Activated T-cell treated with anti-CD3 and anti-CD28 coated beads, Interleukin-2, amount 50 U/mL, for 1 hour (primary cell): ENCODE results near the gene SLC41A1.
"Not testable (repeated sequence)": the region's sequence is repeated elsewhere in the genome, so short reads cannot be mapped to it uniquely, and the experiment has no call there.

Source experiments
- DNase-seq: peaks from one replicate; pipeline ENCODE4 v3.0.0-alpha.2; 2020

SLC41A1 gene

GRCh38 chr1:205812878-205813754, at the start of gene SLC41A1:
Gene SLC41A1 (minus strand): TSS chr1:205813198. CDS start chr1:205810441, 2,757 bp downstream.
- peak; percentile 91 for DNase-seq

DNA sequence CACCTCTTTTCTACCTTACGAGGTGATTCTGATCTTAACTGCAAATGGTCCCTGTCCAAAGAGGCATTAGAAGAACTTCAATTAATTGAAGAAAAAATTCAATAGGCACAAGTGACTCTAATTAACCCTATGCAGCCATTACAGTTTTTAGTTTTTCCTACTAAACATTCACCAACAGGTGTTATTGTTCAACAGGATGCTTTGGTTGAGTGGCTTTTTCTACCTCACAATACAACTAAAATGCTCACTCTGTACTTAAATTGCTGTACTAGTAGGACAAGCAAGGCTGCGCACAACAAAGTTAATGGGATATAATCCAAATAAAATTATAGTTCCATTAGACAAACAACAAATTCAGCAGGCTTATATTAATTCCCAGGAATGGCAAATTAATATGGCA, 48.5 kb upstream of the SLC41A1 start:
- no peak for DNase-seq

DNA sequence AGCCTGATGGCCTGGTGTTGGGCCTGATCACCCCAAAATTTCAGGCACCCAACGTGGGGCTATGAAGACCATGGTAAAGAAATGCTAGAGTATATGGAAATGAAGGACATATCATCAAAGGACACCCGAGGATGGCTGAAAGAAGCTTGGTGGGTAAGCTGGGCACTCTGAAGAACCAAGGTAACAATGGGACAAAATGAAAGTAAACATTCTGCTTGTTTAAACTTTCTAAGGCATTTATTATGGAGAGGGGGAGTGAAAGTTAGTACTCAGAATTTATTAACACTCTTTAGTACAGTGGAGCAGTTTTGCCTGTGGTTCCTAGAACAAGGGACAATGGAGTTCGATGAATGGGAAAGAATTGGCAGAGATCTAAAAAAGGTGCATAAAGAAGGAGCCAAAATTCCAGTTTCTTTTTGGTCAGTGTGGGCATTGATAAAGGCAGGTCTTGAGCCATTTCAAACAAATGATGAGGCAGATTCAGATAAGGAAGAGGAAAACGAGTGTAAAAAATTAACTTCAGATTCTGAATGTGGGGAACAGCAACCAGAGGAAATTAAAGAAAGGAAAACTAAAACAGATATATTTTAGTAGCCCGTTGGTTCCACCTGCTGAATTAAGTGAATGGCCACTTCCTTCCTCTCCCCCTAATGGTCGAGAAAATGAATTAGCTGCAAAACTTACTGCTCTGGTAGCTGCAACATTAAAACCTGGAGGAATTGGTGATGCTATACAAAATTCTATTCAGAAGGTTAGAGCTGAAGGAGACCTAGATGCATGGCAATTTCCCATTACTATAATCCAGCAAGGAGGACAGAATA, 45.4 kb upstream of the SLC41A1 start:
- no peak for DNase-seq

- DNase-seq: not testable (repeated sequence)
Observed at GRCh38 chr1:205857501-205857900, 44.5 kb upstream of the SLC41A1 start.

DNA sequence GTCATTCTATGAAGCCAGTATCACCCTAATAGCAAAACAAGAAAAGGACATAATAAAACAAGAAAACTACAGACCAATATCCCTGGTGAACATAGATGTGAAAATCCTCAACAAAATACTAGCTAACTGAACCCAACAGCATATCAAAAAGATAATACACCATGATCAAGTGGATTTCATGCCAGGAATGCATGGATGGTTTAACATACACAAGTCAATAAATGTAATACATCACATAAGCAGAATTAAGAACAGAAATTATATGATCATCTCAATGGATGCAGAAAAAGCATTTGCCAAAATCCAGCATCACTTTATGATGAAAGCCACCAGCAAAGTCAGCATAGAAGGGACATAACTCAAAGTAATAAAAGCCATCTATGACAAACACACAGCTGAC, 43.4 kb upstream of the SLC41A1 start:
- DNase-seq: no peak

- no peak for DNase-seq
Observed at GRCh38 chr1:205852969-205853368, 40.0 kb upstream of the SLC41A1 start.

- no peak for DNase-seq
Observed at GRCh38 chr1:205851993-205852392, 39.0 kb upstream of the SLC41A1 start.

GRCh38 chr1:205849619-205850355, 36.8 kb upstream of the SLC41A1 start, which contains the start of gene PM20D1:
Gene PM20D1 (minus strand): TSS chr1:205850132. CDS start chr1:205850072, 60 bp downstream.
- peak; percentile 78 for DNase-seq

GRCh38 chr1:205843036-205843859, 30.2 kb upstream of the SLC41A1 start:
- no peak for DNase-seq

GRCh38 chr1:205842229-205842628, 29.2 kb upstream of the SLC41A1 start:
- no peak for DNase-seq

DNA sequence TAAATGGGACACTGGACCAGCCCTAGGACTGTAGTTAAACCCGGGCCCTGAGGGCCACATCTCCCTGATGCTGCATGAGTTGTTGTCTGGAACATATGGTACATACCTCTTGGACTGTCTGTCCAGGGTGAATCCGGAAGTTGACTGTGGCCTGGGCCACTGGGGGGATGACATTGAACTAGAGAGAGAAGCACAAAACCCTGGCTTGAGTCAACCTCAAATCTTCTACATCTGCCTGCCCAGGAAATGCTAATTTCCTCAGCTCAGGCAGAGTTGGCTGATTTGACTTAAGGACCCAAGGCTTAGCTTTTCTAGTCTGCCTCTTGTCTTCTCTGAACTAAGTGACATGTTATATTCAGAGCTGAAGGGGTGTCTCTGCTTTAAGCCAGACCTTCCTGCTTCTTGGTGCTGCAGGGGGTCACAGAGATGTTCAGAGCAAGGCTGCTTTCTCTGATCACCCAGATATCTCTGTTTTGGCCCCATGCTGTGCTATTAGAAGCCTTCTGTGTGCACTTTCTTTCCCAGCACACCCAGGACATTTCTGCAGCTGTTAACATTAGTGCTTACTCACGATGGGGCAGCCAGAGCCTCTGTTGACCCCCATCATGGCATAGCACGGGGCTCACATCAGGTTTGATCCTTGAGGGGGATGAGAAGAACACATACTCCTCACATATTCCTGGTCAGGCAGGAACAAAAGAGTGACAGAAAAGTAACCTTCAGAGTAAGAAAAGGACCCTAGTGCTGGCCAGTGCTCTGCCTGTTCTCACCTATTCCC, 27.3 kb upstream of the SLC41A1 start:
- DNase-seq: no peak

- DNase-seq: no peak
Observed at GRCh38 chr1:205837382-205837970, 24.5 kb upstream of the SLC41A1 start.

- DNase-seq: no peak
Observed at GRCh38 chr1:205834751-205835150, 21.8 kb upstream of the SLC41A1 start.

DNA sequence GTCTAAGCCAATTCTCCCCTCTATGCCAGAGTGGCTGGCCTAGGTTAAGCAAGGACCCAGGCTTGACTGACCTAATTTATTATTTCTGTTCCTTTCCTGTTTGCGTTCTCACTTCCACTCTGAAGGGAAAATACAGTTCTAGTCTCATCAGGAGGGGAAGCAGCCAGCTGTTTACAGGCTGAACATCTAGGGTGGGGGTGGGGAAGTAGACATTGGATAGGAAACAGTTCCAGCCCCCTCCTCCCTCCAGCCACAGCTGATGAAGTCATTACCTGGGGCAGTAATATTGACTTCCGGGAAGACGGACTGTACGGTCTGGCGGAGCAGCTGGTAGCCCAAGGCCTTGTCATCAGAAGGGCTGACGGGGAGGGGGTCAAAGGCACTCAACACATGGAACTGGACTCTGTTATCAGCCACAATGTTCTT, 19.3 kb upstream of the SLC41A1 start:
- DNase-seq: no peak

DNA sequence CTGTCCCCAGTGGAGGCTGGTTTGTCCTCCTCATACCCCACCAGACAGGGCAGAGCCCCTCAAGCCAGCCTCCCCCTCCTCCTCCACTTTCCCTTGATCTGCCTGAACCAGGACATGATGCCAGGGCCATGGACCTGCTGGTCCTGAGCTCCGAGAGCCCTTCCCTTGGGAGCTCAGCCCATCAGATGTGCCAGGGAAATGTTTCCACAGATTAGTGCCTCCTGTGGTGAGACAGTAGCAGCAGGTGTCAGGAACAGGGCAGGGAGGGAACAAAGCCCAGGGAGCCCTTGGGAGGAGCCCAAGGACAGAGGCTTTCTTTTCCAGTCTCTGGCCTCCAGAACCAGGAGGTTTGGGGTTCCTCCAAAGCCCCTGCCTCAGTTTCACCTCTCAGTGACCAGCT, 14.6 kb upstream of the SLC41A1 start:
- no peak for DNase-seq

DNA sequence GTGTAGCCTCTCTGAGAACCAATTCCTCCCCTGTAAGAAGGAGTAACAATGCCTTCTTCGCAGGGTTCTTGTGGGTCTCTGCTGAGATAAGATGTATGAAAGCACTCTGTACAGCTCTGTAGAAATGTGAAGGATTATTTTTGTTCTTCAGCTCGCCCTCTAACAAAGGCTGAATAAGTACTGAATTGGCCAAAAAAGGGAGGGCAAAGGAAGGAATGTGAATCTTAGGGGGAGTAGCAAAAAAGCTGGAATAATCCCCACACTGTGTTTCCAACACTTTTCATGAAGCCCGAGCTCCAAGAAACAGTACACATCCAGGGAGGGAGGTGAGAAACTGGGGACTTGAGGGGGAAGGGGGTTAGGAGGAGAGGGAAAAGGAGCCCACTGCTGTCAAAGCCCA, 14.0 kb upstream of the SLC41A1 start:
- DNase-seq: no peak

DNA sequence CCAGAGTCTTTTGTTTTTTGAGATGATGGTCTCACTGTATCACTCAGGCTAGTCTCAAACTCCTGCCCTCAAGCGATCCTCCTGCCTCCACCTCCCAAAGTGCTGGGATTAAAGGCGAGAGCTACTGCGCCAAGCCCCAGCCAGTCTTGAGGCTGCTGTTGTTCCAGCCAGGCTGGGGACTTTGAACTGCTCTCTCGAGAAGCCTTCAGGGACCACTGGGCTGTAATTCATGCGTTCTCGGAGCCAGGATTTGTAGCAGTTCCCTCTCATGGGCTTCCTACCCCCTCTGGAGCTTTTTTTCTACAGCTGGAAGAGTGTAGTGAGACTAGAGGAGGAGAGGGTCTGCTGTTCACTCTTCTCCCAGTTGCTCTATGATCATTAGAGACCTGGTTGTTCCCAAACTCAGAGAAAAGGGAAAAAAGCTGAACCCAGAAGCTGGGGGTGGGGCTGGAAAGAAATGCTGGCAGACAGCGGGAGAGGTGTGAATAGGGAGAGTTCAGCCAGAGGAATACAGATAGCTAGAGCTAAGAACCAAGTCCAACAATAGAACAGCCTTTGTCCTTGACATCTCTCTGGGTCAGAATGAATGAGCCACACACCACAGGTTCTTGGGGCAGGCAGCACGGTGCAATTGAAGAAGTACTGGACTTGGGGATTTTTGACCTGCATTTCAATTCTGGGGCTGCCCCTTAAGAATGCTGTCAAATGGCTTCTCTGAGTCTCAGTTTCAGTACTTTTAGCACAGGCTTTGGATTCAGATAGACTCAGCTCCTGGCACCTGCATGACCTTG, 13.2 kb upstream of the SLC41A1 start:
- no peak for DNase-seq

- no peak for DNase-seq
Observed at GRCh38 chr1:205824180-205824579, 11.2 kb upstream of the SLC41A1 start.

DNA sequence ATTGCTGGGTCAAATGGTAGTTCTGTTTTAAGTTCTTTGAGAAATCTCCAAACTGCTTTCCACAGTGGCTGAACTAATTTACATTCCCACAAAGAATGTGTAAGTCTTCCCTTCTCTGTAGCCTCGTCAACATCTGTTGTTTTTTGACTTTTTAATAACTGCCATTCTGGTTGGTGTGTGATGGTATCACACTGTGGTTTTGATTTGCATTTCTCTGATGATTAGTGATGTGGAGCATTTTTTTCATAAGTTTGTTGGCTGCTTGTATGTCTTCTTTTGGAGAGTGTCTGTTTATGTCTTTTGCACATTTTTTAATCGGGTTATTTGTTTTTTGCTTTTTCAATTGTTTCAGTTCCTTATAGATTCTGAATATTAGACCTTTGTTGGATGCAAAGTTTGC, 10.3 kb upstream of the SLC41A1 start:
- DNase-seq: not testable (repeated sequence)

DNA sequence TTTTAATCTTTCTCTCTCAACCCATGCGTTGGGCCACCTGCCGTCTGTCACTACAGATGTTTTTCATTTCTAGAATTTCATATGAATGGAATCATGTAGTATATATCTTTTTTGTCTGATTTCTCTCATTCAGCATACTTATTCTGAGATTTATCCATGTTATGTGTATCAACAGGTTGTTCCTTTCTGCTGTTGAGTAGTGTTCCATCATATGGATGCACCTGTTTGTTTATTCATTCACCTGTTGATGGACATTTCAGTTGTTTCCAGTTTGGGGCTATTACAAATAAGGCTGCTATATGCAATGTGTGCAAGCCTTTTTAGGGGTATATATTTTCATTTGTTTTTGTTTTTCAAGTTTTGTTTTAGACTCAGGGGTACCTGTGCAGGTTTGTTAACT, 9.4 kb upstream of the SLC41A1 start:
- DNase-seq: no peak
